ENCODE results near the gene EVI5.

The EVI5 gene

DNA sequence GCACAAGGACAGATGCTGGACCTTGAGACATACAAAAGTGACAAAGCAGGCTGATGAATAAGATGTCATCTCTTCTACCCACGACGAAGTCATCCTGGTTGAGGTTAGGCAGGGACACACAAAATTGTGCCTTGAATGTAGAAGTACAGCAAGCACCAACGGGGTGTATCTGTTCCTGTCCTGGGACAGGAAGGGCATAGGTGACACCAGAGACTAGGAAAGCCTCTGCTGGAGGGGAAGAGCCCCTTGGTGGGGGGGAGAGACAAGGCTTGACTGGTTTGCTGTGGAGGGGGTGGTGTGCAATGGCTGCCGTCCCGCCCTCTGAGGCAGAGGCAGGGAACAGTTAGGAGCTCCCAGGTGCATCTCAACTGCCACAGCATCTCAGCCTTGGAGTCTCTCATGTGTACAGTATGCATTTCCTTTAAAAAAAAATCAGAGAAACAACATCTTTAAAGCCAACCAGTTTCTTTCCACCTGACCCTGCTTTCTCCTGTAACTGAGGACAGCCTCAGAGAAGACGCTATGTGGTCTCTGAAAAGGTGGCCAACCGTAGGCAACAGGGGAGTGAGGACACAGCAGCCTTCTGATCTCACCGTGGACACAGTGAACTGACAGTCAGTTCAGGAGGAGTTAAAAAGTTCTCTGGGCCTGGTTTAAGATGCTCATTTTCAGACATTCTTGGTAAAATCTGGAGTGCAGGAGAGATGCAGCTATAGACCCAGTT is 280.5 kb downstream of the EVI5 start:
- DNase-seq: no peak

DNA sequence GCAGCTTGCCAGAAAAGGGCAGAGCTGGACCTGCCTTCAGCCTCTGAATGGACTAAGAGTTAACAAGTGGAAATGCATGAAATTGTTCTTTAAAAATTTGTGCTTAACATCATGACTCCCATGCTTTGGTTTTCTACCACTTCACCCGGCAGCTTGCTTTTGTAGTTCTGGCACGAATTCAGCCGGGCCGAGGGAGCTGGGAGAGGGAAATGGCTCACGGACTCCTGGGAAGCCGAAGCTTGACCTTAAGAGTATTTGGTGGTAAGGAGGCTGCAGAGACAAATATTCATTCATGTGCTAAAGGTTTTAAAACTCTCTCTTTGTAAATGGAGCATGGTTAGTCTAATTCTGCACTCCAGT is 281.0 kb downstream of the EVI5 start:
- no peak for DNase-seq

- DNase-seq: no peak
Observed at GRCh38 chr1:92503043-92503925, 281.6 kb downstream of the EVI5 start.

GRCh38 chr1:92502247-92502646 is 282.7 kb downstream of the EVI5 start:
- no peak for DNase-seq

DNA sequence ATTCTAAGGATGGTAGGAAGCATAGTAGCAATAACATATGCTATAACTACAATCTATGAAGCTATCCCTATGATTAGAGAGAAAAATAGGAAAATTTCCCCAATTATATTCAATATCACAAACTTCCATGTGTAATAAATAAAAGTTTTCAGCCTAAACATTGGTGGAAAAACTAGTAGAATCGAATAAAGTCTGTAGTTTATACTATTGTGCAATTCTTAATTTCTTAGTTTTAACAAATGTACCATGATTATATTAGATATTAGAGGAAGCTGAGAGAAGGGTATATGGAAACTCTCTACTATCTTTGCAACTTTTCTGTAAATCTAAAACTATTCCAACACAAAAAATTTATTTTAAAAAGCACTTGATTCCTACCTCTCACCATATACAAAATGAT is 284.4 kb downstream of the EVI5 start:
- DNase-seq: no peak

DNA sequence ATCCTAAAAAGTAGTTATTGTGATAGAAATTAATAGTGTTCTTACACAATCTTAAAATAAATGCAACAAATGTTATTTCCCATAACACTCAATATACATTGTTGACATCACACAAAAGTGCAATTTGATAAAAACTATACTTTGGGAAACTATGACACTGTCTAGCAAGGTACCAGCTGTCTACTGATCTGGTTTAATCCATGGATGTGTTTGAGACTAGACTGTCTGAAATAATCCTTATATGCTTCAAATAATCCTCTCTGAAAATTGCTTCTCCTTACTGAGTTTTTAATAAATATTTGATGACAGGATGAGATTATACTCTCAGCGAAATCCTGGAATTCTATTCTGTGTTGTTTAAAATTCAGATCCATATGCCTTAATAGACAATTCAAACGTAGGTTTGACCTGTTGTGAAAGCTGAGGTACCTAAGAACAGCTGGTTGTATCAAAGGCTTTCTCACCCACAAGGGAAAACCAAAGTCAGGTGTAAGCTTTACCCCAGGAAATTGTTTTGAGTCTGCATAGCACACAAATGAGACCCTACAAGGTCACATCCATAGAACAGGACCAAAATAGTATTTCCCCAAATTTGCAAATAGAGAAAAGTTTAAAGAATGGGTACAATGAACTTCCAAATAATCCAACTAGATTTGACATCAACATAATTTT is 289.4 kb downstream of the EVI5 start:
- no peak for DNase-seq

GRCh38 chr1:92494485-92495141 is 290.3 kb downstream of the EVI5 start:
- DNase-seq: no peak

DNA sequence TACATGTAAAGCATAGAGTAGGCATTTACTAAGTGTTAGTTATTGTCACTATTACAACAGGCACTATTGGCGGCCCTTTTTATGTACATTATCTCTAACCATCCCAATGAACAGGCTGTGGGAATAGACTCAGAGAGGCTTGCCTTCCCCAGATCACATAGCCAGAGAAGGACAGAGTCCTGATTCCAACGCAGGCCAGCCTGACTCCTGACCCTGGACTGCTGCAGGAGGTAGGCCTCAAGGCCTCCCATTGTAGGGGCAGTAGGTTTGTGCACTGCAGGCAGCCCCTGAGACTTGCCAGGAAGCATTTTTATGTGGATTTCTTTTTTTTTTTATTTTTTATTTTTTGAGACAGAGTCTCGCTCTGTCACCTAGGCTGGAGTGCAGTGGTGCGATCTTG is 291.8 kb downstream of the EVI5 start:
- DNase-seq: no peak

- no peak for DNase-seq
Observed at GRCh38 chr1:92488832-92489231, 296.1 kb downstream of the EVI5 start.

- DNase-seq: no peak
Observed at GRCh38 chr1:92488416-92488815, 296.5 kb downstream of the EVI5 start.

DNA sequence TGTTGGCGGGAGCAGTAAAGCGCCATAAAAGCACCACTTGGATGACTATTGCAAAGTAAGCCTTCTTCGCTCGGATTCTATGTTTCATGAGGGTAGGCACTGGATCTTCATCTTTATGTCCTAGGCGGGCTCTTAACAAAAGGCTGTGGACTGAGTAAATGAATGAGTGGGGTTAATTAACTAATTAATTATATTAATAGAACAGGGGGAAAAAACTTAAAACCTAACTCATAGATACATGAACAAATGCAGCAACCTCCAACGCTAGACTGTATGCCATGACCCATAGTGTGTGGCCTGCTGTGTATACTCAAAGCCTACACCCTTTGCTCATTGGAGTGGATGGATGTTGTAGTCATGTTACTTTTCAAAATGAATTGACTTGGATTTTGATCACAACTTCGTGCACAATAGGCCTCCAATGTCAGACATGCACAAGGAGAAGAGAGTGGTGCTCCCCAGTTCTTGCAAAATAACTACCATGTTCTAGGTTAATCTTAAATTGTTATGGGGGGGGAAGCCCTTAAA is 297.8 kb downstream of the EVI5 start:
- DNase-seq: no peak

DNA sequence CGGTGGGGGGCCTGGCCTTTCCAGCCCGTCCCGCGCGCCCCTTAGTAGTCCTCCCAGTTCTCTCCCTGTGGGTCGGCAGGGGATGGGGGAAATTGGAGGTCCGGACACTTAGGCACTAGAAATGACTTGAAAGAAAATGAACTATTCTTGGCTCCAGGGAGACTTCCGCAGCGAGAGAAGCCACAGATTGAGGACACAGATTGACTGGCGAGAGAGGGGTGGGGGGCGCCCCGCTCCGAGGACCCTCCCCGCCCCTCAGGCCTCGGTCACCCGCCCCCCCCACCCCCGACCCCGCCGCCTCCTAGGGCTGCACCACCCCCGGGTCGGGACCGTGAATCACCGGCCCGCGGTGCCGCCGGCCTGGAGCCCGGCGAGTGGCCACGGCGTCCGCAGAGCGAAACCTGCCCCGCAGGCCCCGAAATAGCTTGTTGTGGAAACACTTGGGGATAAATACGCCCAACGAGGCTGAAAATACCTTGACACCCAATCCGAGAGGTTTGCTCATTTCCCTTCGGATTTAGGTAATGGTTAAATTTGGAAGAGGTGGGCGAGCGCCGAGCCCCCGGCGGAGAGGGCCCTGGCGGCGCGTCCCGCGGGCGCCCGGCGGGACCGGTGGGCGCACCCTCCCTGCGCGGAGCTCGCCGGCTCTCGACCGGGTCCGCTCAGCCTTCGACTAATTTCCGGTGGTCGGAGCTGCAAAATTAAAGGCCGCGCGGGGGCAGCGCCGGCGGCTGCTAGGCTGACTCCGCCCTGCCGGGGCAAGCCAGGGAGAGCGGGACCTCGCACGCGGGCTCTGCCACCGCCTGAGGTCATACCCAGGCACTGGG is 298.4 kb downstream of the EVI5 start, which contains the start of gene GFI1:
TSS of gene GFI1 (minus strand) at position 675 of the 827 bp plus-strand sequence. CDS start 3,438 bp downstream, outside the sequence.
- DNase-seq: no peak

- DNase-seq: peak; percentile 74
Observed at GRCh38 chr1:92485381-92486250, 299.3 kb downstream of the EVI5 start.

- DNase-seq: peak; percentile 33
Observed at GRCh38 chr1:92484472-92485380, 300.2 kb downstream of the EVI5 start.

GRCh38 chr1:92483610-92484471 is 301.1 kb downstream of the EVI5 start:
- DNase-seq: peak; percentile 84

DNA sequence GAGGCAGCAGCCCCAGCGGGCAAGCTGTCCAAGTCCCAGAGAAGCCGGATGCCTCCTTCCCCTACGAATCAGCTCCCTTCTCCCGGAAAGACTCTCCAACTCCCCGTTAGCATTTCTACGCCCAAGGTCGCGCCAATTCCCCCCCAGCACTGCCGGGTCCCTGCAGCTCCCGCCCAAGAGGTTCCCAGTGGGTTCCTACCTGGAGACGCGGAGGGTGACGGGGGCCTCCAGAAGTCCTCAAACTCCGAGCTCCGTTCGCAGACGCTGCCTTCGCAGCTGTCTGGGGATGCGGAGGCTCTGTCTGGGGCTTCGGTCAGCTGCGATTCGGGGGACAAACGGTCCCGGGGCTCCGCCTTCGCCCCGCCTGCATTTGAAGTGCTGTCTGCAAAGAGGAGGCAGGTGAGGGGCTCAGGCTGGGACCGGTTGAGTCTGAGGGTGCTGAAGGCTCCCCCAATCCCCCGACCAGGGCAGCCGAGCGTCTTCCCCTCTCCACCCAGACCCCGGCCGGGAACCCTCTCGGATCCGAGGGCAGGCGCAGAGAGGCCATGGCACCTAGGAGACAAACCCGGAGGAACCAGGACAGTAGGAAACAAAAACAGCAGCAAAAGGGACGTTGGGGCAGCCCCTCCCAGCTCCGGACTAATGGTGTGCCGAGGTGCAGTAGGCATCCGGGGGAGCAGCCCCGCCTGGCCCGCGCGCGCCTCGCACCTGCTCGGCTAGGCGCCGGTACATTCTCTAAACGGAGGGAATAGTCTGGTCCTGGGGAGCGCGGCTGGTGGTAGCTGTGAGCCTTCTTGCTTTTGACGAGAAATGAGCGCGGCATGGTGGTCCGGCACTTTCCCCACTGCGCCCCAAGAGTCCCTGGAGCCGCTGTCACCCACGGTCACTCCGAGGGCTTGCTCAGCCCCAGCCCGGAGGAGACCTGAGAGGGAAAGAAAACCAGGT is 302.0 kb downstream of the EVI5 start:
- DNase-seq: peak; percentile 42

- DNase-seq: no peak
Observed at GRCh38 chr1:92481971-92482664, 302.8 kb downstream of the EVI5 start.
